Liver (tissue), 2 donors: ENCODE measurements around the gene AADACL3.

Source experiments
- CTCF ChIP-seq: fragments of 150-350 bp; IDR thresholded peaks from 2 replicates; pipeline ENCODE4 v1.5.1; 2017; ENCODE audit warnings: improper control_type of control experiment, low read depth, low read length; ENCODE audit not compliant: missing input control
- MAX ChIP-seq: IDR thresholded peaks from 2 replicates; pipeline ENCODE4 v1.6.1; 2016; ENCODE audit warnings: antibody characterized with exemption
- YY1 ChIP-seq: IDR thresholded peaks from 2 replicates; pipeline ENCODE4 v1.6.1; 2016; ENCODE audit warnings: antibody characterized with exemption, mild to moderate bottlenecking
- ZBTB33 ChIP-seq: IDR thresholded peaks from 2 replicates; pipeline ENCODE4 v1.6.1; 2016; ENCODE audit warnings: antibody characterized with exemption
- donor health status: healthy.

- no peak for TF ChIP-seq CTCF
- no peak for TF ChIP-seq ZBTB33
- TF ChIP-seq MAX: no peak
- no peak for TF ChIP-seq YY1
Observed at GRCh38 chr1:12696658-12697057, 19.3 kb upstream of the AADACL3 start.
